ENCODE measurements around the gene AKAP13. TPM values are rescaled to one million over a fixed set of nuclear protein-coding genes. Genes with fewer than 3 reads are reported as not detected.
"Not testable (repeated sequence)": the region's sequence is repeated elsewhere in the genome, so short reads cannot be mapped to it uniquely, and the experiment has no call there.

Gene AKAP13
- total and polyA plus RNA-seq, 7 donors, result 21.6 to 142 (median 98.5) TPM

- WGBS, 2 donors, result 22 to 51% methylated on average over 15 of the region's 15 CpGs
- no peak for TF ChIP-seq CTCF (IDR thresholded peaks at IDR 0.05)
- no peak for TF ChIP-seq EP300 (IDR thresholded peaks at IDR 0.05)
- TF ChIP-seq POLR2AphosphoS5 (IDR thresholded peaks at IDR 0.05), result no peak
- no peak for TF ChIP-seq POLR2A (IDR thresholded peaks at IDR 0.05)
- Histone ChIP-seq H3K9me3 (no peaks in the 10 kb centered on the region), H3K4me3 (peak overlapping the region; percentile 69 to 94 (median 78)), H3K4me1 (peaks cover 0 to 24% (median 18%) of the 10 kb centered on the region in 4 donors), H3K27ac (peak overlapping the region; percentile 84 to 95 (median 89)), H3K27me3 (no peaks in the 10 kb centered on the region), H3K36me3 (no peaks in the 10 kb centered on the region)
- DNase-seq, result peak; percentile 39
- intact Hi-C loops (cut with DNase I), result loop anchor here (2.0 kb wide), 1 partner anchor 45 kb away; no protein-coding TSS in a partner anchor
Measured at GRCh38 chr15:85795337-85796305, 415.2 kb downstream of the AKAP13 start.

GRCh38 chr15:85796371-85796770 is 416.0 kb downstream of the AKAP13 start:
- intact Hi-C loops (cut with DNase I), result not testable (repeated sequence)
- WGBS, 2 donors, result 89% methylated on average over 7 of the region's 7 CpGs

More at GRCh38 chr15:85796371-85796770, 416.0 kb downstream of the AKAP13 start:
- not testable (repeated sequence) for H3K9me3 ChIP-seq, H3K27me3 ChIP-seq, H3K27ac ChIP-seq, H3K36me3 ChIP-seq, H3K4me3 ChIP-seq
- H3K4me1 ChIP-seq, result peaks cover 0 to 24% (median 18%) of the 10 kb centered on the region in 4 donors
- peak; percentile 42 for DNase-seq

Small RNA genes within 50 kb of the gene (small RNA-seq; reads per million reads assigned to genes)
- gene AC021739.1 (0 reads per million in 3 donors), gene MIR1276 (0.12 to 0.51 (median 0.22) reads per million in 3 donors), gene RNU6-1280P (0 reads per million in 3 donors), gene RNU7-79P (0 reads per million in 3 donors)
